Measurements from ENCODE around the gene SPEM1.

The SPEM1 gene

DNA sequence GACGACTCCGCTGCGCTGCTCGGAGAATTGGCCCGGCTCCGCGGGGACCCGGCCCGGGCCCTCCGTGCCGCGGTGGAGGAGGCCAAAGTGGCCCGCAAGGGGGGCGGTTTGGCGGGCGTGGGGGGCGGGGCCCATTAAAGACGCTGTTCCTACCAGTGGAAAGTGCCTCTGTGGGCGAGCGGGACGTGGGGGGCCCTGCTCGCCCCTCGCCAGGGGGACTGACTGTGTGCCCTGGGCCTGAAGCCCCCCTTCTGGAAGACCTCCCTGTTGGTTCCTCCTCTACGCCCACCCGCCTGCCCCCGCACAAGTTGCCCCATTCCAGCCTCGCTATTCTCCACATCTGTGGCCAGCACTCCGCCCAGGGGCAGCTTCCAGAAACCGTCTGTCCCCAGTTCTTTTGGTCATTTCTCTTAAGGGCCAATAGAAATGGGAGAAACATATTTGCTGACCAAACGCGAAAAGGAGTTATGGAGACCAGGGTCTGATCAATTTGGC, 17.3 kb downstream of the SPEM1 start:
- H3K9me3 ChIP-seq (ENCODE audit: control insufficient read depth in 1 of 2, low read length in 2 of 2), result no peaks in the 10 kb centered on the region
- peaks cover 38% of the 10 kb centered on the region for H3K27me3 ChIP-seq (ENCODE audit: low read depth, low read length)
- H3K27ac ChIP-seq (ENCODE audit: low read length), result no peak overlapping the region
- no peaks in the 10 kb centered on the region for H3K36me3 ChIP-seq (ENCODE audit: control insufficient read depth in 1 of 2, insufficient read depth in 2 of 2, low read length in 2 of 2)
- H3K4me3 ChIP-seq (ENCODE audit: low read depth in 1 of 2, low read length in 2 of 2), result peak overlapping the region; percentile 37 to 61
- H3K4me1 ChIP-seq (ENCODE audit: control insufficient read depth in 1 of 2, insufficient read depth in 2 of 2, low read length in 2 of 2), result peaks cover 8 to 51% of the 10 kb centered on the region in 2 donors

DNA sequence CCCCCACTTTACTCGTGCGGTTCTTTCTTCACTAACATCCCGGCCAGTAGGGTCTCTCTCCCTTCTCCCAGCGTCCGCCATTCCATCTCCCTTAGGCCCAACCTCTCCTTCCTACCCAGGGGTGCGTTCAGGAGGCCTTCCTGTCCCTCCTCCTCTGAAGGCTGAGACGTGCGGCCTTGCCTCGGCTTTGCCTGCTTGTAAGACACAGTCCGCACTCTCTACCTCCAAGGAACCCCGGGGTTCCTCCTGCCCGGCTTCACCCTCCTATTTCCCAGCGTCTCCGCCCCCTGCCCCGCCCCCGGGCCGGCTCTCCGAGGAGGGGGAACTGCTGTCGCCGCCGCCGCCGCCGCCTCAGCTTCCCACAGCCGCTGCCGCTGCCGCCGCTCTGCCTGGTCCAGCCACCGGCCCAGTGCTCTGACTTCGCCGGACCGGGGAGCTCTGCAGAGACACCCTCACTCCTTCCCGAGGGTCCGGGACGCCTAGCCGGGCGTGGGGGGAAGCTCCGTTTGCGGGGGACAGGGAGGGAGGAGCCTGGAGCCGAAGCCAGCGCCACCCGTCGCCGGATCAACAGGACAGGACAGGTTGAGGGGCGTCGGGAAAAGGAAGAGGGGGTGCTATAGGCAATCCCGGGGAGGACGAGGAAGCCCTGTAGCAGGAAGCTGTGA, 18.0 kb downstream of the SPEM1 start:
- peaks cover 8 to 51% of the 10 kb centered on the region in 2 donors for H3K4me1 ChIP-seq (ENCODE audit: control insufficient read depth in 1 of 2, insufficient read depth in 2 of 2, low read length in 2 of 2)

DNA sequence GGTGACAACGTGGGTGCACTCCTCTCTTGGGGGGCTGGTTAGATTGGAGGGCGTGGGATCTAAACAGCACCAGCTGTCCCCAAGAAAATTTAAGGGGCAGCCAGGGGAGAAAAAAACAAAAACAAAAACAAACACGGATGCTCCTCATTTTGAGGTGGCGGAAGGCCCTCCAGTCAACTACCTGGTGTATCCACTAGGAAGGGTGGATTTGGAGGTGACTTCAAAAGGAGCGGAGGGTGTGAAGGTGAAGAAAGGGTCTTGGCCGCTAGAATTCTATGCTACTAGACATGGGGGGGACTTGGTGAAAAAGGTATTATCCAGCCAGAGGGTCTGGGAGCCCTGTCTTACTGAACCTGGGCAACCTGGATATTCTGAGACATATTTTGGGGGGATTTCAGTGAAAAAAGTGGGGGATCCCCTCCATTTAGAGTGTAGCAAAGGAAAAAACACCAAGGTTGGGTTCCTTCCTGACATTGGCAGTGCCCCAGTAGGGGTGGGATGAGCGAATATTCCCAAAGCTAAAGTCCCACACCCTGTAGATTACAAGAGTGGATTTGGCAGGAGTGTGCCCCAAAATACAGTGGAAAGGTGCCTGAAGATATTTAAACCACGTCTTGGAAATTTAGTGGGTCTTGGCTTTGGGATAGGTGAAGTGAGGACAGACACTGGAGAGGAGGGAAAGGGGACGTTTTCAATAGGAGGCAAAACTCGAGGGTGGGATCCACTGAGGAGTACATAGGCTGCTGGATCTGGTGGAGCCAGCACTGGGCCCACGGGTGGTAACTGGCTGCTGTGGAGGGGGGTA, 18.7 kb downstream of the SPEM1 start:
- Histone ChIP-seq H3K4me1 (ENCODE audit: control insufficient read depth in 1 of 2, insufficient read depth in 2 of 2, low read length in 2 of 2) (peaks cover 8 to 51% of the 10 kb centered on the region in 2 donors), H3K27ac (ENCODE audit: low read length) (no peak overlapping the region), H3K36me3 (ENCODE audit: control insufficient read depth in 1 of 2, insufficient read depth in 2 of 2, low read length in 2 of 2) (no peaks in the 10 kb centered on the region), H3K4me3 (ENCODE audit: low read depth in 1 of 2, low read length in 2 of 2) (peak overlapping the region in 1 of 2 donors; percentile 30), H3K27me3 (ENCODE audit: low read depth, low read length) (peaks cover 38% of the 10 kb centered on the region), H3K9me3 (ENCODE audit: control insufficient read depth in 1 of 2, low read length in 2 of 2) (no peaks in the 10 kb centered on the region)

More for the DNA sequence above, 18.0 kb downstream of the SPEM1 start:
- peaks cover 38% of the 10 kb centered on the region for H3K27me3 ChIP-seq (ENCODE audit: low read depth, low read length)
- H3K9me3 ChIP-seq (ENCODE audit: control insufficient read depth in 1 of 2, low read length in 2 of 2), result no peaks in the 10 kb centered on the region
- peak overlapping the region; percentile 37 to 61 for H3K4me3 ChIP-seq (ENCODE audit: low read depth in 1 of 2, low read length in 2 of 2)
- no peak overlapping the region for H3K27ac ChIP-seq (ENCODE audit: low read length)
- no peaks in the 10 kb centered on the region for H3K36me3 ChIP-seq (ENCODE audit: control insufficient read depth in 1 of 2, insufficient read depth in 2 of 2, low read length in 2 of 2)

DNA sequence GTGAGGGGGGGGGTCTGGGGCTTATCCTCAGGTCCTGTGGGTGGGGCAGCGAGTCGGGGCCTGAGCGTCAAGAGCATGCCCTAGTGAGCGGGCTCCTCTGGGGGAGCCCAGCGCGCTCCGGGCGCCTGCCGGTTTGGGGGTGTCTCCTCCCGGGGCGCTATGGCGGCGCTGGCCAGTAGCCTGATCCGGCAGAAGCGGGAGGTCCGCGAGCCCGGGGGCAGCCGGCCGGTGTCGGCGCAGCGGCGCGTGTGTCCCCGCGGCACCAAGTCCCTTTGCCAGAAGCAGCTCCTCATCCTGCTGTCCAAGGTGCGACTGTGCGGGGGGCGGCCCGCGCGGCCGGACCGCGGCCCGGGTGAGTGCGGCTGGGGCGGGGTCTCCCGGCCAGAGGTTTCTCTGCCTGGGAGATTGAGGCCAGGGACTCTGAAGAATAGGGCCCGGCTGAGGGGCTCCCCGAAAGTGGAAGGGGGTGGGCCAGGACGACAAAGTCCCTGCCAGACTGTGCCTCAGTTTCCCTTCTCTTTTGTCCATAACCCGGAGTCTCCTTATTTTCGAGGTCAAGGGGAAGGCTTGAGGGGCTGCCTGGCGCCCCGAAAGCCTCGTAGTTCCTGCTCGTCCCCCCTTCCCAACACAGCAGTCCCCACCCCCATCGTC, 19.5 kb downstream of the SPEM1 start, which contains the start of gene FGF11:
TSS of gene FGF11 (plus strand) at position 51 of the 651 bp plus-strand sequence. CDS start at position 160, 109 bp downstream.
- peak within 1 kb of the TSS; percentile 30 to 61 for H3K4me3 ChIP-seq (ENCODE audit: low read depth in 1 of 2, low read length in 2 of 2)
- peaks cover 8 to 51% of the 10 kb centered on the region in 2 donors for H3K4me1 ChIP-seq (ENCODE audit: control insufficient read depth in 1 of 2, insufficient read depth in 2 of 2, low read length in 2 of 2)
- H3K9me3 ChIP-seq (ENCODE audit: control insufficient read depth in 1 of 2, low read length in 2 of 2), result no peaks in the 10 kb centered on the region
- H3K27me3 ChIP-seq (ENCODE audit: low read depth, low read length), result peaks cover 43% of the 10 kb centered on the region
- no peaks in the 10 kb centered on the region for H3K36me3 ChIP-seq (ENCODE audit: control insufficient read depth in 1 of 2, insufficient read depth in 2 of 2, low read length in 2 of 2)
- no peak within 1 kb of the TSS for H3K27ac ChIP-seq (ENCODE audit: low read length)

DNA sequence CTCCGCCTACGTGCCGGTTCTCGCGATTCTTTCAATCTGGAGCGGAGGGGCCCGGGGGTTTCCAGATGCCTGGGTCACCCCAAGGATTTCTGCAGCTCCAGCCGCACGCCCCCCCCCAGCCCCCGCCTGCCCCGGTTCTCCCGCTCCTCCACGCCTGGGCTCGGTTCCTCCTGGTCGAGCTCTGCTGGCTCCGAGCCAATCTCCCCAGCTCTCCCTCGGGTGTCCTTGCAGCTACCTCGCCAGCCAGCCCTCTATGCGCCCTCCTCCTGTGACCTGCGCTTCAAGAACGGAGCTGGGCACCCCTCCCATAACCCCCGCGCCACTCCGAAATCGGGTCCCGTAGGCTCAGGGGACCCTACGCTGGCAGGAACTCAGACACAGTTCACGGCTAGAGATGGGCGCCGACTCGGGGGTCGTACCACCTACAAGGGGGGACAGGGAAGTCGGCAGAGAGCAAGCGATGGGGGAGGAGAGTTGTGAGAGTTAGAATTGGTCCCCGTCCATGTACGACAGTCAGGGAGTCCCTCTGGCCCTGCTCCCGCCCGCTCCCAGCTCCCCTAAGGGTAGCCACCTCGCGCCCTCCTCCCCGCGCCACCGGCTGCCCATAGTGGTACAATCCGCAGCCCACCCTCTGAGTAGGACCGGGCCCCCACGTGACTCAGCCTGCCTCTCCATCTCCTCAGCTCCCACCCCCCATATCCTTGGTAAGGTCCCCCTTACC, 20.1 kb downstream of the SPEM1 start:
- Histone ChIP-seq H3K36me3 (ENCODE audit: control insufficient read depth in 1 of 2, insufficient read depth in 2 of 2, low read length in 2 of 2) (no peaks in the 10 kb centered on the region), H3K4me3 (ENCODE audit: low read depth in 1 of 2, low read length in 2 of 2) (peak overlapping the region in 1 of 2 donors; percentile 38), H3K4me1 (ENCODE audit: control insufficient read depth in 1 of 2, insufficient read depth in 2 of 2, low read length in 2 of 2) (peaks cover 8 to 50% of the 10 kb centered on the region in 2 donors), H3K27ac (ENCODE audit: low read length) (no peak overlapping the region), H3K9me3 (ENCODE audit: control insufficient read depth in 1 of 2, low read length in 2 of 2) (no peaks in the 10 kb centered on the region), H3K27me3 (ENCODE audit: low read depth, low read length) (peaks cover 42% of the 10 kb centered on the region)

DNA sequence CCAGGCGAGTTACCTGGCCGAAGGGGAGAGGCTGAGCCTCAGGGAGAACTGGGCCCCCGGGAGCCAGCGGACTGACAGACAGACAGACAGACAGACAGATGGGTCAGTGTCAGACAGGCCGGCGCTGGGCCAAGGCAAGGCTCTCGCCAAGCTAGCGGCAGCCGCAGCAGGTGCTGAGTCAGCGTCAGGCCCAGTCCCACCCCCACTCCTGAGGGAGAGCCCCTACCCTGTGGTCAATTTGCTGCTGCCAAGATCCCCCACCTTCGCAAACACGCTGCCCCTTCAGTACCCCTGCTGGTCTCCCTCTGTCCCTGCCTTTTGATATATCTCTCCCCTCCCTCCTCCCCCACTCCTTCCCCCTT, 20.7 kb downstream of the SPEM1 start:
- Histone ChIP-seq H3K9me3 (ENCODE audit: control insufficient read depth in 1 of 2, low read length in 2 of 2) (no peaks in the 10 kb centered on the region), H3K4me3 (ENCODE audit: low read depth in 1 of 2, low read length in 2 of 2) (no peak overlapping the region), H3K27me3 (ENCODE audit: low read depth, low read length) (peaks cover 41% of the 10 kb centered on the region), H3K4me1 (ENCODE audit: control insufficient read depth in 1 of 2, insufficient read depth in 2 of 2, low read length in 2 of 2) (peaks cover 4 to 52% of the 10 kb centered on the region in 2 donors), H3K36me3 (ENCODE audit: control insufficient read depth in 1 of 2, insufficient read depth in 2 of 2, low read length in 2 of 2) (no peaks in the 10 kb centered on the region), H3K27ac (ENCODE audit: low read length) (no peak overlapping the region)

DNA sequence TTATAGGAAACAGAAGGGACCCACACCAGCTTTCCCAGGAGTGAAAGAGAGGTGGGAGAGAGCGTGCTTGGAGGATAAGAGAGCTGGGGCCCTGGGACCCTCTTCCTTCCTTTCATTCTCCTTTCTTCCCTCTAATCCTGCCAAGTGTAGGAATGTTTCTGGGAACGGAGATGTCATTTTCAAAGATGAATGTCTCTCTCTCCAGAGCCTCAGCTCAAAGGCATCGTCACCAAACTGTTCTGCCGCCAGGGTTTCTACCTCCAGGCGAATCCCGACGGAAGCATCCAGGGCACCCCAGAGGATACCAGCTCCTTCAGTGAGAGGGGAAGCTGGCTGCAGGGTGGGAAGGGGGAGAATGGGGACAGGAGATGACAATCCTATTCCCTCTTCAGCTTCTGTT, 21.1 kb downstream of the SPEM1 start:
- H3K4me1 ChIP-seq (ENCODE audit: control insufficient read depth in 1 of 2, insufficient read depth in 2 of 2, low read length in 2 of 2), result peaks cover 4 to 50% of the 10 kb centered on the region in 2 donors
- no peak overlapping the region for H3K27ac ChIP-seq (ENCODE audit: low read length)
- H3K36me3 ChIP-seq (ENCODE audit: control insufficient read depth in 1 of 2, insufficient read depth in 2 of 2, low read length in 2 of 2), result no peaks in the 10 kb centered on the region
- peaks cover 45% of the 10 kb centered on the region for H3K27me3 ChIP-seq (ENCODE audit: low read depth, low read length)
- no peaks in the 10 kb centered on the region for H3K9me3 ChIP-seq (ENCODE audit: control insufficient read depth in 1 of 2, low read length in 2 of 2)
- no peak overlapping the region for H3K4me3 ChIP-seq (ENCODE audit: low read depth in 1 of 2, low read length in 2 of 2)

DNA sequence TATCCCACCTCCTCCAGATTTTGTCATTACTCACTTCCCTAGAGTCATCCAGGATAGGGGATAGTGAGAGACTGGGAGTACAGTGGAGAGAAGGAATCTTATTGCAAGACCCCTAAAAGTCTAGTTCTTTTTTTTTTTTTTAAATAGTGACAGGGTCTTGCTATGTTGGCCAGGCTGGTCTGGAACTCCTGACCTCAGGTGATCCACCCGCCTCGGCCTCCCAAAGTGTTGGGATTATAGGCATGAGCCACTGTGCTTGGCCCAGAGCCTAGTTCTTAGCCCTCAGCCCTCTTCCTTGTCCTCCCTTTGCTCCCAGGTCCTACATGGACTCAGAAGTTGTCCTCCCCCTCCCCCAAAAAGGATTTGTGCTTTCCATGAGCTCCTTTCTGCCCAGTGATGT, 22.0 kb downstream of the SPEM1 start:
- Histone ChIP-seq H3K4me3 (ENCODE audit: low read depth in 1 of 2, low read length in 2 of 2) (no peak overlapping the region), H3K36me3 (ENCODE audit: control insufficient read depth in 1 of 2, insufficient read depth in 2 of 2, low read length in 2 of 2) (no peaks in the 10 kb centered on the region), H3K9me3 (ENCODE audit: control insufficient read depth in 1 of 2, low read length in 2 of 2) (no peaks in the 10 kb centered on the region), H3K27ac (ENCODE audit: low read length) (no peak overlapping the region), H3K4me1 (ENCODE audit: control insufficient read depth in 1 of 2, insufficient read depth in 2 of 2, low read length in 2 of 2) (peaks cover 4 to 46% of the 10 kb centered on the region in 2 donors), H3K27me3 (ENCODE audit: low read depth, low read length) (peaks cover 53% of the 10 kb centered on the region)

DNA sequence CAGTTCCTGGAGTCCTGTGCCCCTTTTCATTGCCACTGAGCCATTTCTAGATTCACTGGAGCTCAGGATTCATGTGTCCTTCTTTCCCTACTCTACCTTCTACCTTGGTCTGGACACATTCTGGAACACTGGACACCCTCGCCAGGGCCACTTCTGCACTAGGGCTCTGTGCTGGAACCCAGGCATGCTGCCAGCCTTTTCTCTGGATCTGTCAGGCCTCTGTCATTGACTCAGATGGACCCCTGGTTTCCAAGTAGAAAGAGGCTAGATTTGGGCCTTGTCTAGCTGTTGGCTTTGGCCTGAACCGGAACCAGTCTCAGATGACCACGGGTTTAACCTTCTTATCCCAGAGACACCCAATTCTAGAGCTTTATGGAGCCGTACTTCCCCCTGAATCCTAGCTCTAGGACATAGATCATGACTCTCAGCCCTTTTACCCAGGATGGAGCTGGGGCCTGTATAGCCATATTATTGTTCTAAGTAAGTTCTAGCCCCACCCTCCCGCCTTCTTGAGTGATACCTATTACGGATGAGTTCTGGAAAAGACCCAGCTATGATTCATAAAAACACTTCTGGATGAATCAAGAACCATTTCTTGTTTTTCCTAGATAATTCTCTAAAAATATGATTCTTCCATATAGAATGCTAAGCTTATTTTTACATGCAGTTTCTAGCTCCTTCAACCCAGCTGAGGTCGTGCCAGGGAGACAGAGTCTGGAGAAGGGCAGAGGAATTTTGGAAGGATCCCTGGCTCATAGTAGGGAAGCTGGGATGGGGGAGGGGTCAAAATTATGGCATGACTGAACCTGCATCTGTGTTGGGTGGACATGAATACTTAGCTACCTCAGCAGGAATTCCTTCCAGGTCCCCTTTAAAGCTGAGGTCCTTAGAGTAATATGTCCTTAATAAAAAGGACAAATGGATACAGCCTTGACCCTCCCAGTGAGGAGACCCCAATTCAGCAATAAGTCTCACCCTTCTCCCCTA, 23.7 kb downstream of the SPEM1 start:
- no peaks in the 10 kb centered on the region for H3K36me3 ChIP-seq (ENCODE audit: control insufficient read depth in 1 of 2, insufficient read depth in 2 of 2, low read length in 2 of 2)
- peaks cover 0 to 32% of the 10 kb centered on the region in 2 donors for H3K4me1 ChIP-seq (ENCODE audit: control insufficient read depth in 1 of 2, insufficient read depth in 2 of 2, low read length in 2 of 2)
- H3K4me3 ChIP-seq (ENCODE audit: low read depth in 1 of 2, low read length in 2 of 2), result no peak overlapping the region
- H3K27me3 ChIP-seq (ENCODE audit: low read depth, low read length), result peaks cover 53% of the 10 kb centered on the region
- H3K9me3 ChIP-seq (ENCODE audit: control insufficient read depth in 1 of 2, low read length in 2 of 2), result no peaks in the 10 kb centered on the region
- no peak overlapping the region for H3K27ac ChIP-seq (ENCODE audit: low read length)

Data from muscle layer of duodenum (tissue), 2 donors.